WERI-Rb-1 (cell line): ENCODE results near the gene KRT80.
A peak's percentile ranks its signal among the peaks of the same experiment; 100 is the strongest.
"Not testable (repeated sequence)": the region's sequence is repeated elsewhere in the genome, so short reads cannot be mapped to it uniquely, and the experiment has no call there.

Source experiments
- DNase-seq: peaks from one replicate; pipeline ENCODE4 v3.0.0-alpha.2; 2020
- H3K27ac ChIP-seq: fragments of 250-450 bp; sonication (Bioruptor Pico); 2 replicates; pipeline ENCODE4 v1.5.1; 2020; ENCODE audit warnings: mild to moderate bottlenecking, moderate library complexity
- H3K27me3 ChIP-seq: fragments of 250-450 bp; sonication (Bioruptor Pico); 2 replicates; pipeline ENCODE4 v1.5.1; 2021; ENCODE audit warnings: mild to moderate bottlenecking, low read depth, moderate library complexity; ENCODE audit not compliant: insufficient read depth, severe bottlenecking
- H3K36me3 ChIP-seq: fragments of 250-450 bp; sonication (Bioruptor Pico); 2 replicates; pipeline ENCODE4 v1.5.1; 2020; ENCODE audit warnings: mild to moderate bottlenecking, moderate library complexity
- H3K4me3 ChIP-seq: 2 replicates; pipeline ENCODE4 v1.5.1; 2011; ENCODE audit warnings: low read depth, mild to moderate bottlenecking, control low read depth, low read length
- H3K9me3 ChIP-seq: fragments of 250-450 bp; sonication (Bioruptor Pico); 2 replicates; pipeline ENCODE4 v1.5.1; 2021; ENCODE audit warnings: mild to moderate bottlenecking, moderate library complexity; ENCODE audit not compliant: severe bottlenecking
- TF ChIP-seq, protein P1 (sequence below): IDR thresholded peaks from 2 replicates; pipeline ENCODE4 v1.5.1; 2011; ENCODE audit warnings: low read depth, mild to moderate bottlenecking, control low read depth, inconsistent platforms, low read length

Gene KRT80

DNA sequence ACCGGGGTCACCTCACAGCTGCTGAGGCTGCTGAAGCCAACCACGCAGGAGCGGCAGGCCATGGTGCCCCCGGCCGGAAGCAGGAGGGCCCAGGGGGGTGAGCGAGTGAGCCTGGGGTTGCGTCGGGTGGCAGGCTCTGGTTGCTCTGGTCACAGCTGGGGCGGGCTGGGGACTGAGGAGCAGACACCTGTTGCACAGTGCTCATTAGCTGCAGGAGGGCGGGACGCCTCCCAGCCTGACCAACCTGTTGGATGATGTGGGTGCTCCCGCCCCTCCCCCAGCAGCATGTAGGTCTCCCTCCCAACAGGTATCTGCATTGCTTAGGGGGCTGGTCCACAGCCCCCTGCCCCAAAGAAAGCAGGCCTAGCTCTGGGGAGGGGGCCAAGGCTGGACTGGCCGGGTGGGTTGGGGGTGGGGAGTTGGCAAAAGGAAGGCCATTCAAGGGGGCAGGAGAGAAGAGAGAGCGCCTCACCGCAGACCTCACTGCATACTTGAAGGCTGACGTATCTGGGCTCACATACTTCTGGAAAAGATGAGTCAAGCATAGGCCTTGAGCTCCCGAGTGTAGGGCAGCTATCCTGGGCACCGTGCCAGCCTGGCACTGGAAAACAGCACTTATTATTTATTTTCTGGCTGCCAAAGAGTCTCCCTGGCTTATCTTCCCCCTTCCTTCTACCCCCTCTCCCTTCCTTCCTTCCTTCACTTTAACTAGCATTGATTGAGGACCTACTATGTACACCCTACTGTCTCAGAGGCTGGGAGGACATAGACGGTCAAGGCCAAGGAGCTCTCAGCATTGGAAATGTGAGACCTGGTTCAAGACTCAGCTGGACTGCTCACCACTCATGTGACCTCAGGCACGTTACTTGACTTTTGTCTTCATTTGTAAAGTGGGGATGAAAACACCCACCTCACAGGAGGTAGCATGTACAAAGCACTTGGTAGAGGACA, at the start of gene KRT80:
Gene KRT80, minus strand, starts transcription at position 174 of the 951 bp plus-strand sequence. Its CDS starts 112 bp downstream, at position 62.
- 0 out of 2 replicates have a peak within 1 kb of the TSS, but pooled peaks have one; percentile 12 for H3K27ac ChIP-seq
- no peak within 1 kb of the TSS for H3K4me3 ChIP-seq
- H3K9me3 ChIP-seq, result no peaks in the 10 kb centered on the region
- H3K27me3 ChIP-seq, result no peaks in the 10 kb centered on the region
- no peaks in the 10 kb centered on the region for H3K36me3 ChIP-seq
- DNase-seq, result no peak
- TF ChIP-seq, protein P1, sequence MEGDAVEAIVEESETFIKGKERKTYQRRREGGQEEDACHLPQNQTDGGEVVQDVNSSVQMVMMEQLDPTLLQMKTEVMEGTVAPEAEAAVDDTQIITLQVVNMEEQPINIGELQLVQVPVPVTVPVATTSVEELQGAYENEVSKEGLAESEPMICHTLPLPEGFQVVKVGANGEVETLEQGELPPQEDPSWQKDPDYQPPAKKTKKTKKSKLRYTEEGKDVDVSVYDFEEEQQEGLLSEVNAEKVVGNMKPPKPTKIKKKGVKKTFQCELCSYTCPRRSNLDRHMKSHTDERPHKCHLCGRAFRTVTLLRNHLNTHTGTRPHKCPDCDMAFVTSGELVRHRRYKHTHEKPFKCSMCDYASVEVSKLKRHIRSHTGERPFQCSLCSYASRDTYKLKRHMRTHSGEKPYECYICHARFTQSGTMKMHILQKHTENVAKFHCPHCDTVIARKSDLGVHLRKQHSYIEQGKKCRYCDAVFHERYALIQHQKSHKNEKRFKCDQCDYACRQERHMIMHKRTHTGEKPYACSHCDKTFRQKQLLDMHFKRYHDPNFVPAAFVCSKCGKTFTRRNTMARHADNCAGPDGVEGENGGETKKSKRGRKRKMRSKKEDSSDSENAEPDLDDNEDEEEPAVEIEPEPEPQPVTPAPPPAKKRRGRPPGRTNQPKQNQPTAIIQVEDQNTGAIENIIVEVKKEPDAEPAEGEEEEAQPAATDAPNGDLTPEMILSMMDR, result no peak

DNA sequence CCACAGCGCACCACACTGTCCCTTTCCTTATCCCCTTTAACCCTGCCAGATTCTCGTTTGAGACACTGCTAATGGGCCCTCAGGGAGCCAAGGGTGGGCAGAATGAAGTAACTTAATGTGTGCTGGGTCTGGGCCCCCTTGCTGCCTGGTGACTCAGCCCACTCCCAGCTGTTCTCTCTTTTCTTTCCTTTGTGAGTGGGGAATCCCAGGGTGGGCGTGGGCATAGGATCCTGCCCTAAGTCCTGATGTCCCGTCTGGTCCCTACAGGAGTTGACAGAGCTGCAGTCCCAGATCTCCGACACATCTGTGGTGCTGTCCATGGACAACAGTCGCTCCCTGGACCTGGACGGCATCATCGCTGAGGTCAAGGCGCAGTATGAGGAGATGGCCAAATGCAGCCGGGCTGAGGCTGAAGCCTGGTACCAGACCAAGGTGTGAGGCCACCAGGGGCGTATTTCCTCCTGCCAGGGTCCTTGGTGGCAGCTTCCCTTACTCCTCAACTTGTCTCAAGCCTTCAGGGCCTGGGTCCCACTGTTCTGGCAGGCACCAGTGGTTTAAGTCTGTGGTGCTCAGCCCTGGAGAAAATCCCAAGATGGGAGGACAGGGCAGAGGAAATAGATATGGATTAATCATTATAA, 49.5 kb upstream of the KRT80 start:
- Histone ChIP-seq H3K27me3 (no peaks in the 10 kb centered on the region), H3K9me3 (no peaks in the 10 kb centered on the region), H3K4me3 (no peak overlapping the region), H3K36me3 (no peaks in the 10 kb centered on the region), H3K27ac (no peak overlapping the region)
- TF ChIP-seq, protein P1, result no peak
- DNase-seq, result no peak

DNA sequence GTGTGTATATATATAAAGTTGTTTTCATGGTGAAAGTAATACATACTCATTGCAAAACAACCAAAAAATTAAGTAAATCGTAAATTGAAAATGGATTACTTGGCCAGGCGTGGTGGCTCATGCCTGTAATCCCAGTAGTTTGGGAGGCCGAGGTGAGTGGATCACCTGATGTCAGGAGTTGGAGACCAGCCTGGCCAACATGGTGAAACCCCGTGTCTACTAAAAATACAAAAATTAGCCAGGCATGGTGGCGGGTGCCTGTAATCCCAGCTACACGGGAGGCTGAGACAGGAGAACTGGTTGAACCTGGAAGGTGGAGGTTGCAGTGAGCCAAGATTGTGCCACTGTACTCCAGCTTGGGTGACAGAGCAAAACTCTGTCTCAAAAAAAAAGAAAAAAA, 48.4 kb upstream of the KRT80 start:
- H3K4me3 ChIP-seq, DNase-seq, H3K9me3 ChIP-seq, H3K36me3 ChIP-seq, H3K27ac ChIP-seq, H3K27me3 ChIP-seq: not testable (repeated sequence)

DNA sequence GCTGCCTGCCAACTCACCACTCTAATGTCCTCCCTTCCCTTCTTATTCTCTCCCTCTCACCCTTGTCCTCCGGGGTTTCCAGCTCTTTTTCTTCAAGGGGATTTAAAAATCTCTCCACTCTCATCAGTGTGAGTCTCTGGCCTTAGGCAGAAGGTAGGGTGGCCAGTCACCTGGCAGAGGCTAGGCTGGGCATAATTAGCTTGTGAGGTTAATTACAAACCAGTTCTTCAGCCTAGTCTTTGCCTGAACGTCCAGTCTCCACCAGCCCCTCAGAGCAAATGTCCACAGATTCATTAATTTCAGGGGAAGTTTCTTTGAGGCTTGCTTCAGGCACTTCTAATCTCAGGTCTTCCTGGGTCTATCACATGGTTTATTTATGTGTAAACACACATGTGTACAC, 48.0 kb upstream of the KRT80 start:
- Histone ChIP-seq H3K4me3 (no peak overlapping the region), H3K9me3 (no peaks in the 10 kb centered on the region), H3K27me3 (no peaks in the 10 kb centered on the region), H3K36me3 (no peaks in the 10 kb centered on the region), H3K27ac (no peak overlapping the region)
- TF ChIP-seq, protein P1, result no peak
- no peak for DNase-seq

DNA sequence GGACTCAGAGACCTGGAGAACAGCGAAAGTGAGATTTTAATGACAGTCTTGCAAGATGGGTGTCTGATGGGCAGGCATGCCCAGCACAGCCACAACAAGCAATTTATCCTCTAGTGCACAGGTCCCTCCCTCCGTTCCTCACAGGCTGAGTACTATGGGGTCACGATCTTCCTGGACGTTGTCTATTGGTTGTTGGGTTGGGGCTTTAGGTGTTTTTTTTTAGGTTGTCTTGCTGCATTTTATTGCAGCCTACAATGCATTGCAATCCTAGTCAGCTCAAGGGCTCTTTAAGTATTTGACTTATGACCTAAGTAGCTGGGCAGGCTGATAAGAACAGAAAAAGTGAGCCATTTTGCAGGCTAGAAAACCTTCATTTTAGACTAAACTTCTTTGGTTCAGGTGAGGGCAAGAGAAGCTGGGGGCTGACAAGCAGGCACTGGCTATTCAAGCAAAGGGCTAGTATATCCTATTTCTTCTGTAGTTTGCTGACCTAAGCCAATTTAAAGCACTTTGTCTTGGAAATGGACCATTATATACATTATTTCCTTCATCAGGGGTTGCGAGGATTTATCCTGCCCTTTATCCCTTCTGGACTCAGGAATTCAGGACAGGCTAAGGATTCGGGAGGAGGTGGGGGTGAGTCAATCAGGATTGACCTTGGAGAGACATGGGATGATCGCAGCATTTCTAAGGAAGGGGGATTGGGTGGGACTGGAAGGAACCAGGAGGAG, 47.3 kb upstream of the KRT80 start:
- H3K9me3 ChIP-seq, result no peaks in the 10 kb centered on the region
- no peaks in the 10 kb centered on the region for H3K36me3 ChIP-seq
- no peak for DNase-seq
- H3K27me3 ChIP-seq, result no peaks in the 10 kb centered on the region
- TF ChIP-seq, protein P1, result no peak
- no peak overlapping the region for H3K27ac ChIP-seq
- no peak overlapping the region for H3K4me3 ChIP-seq
